CD14-positive monocyte (primary cell): ENCODE results near the gene ORC3. TPM values are rescaled to one million over a fixed set of nuclear protein-coding genes. Genes with fewer than 3 reads are reported as not detected.

Source experiments
- DNase-seq, 3 donors: peaks; one replicate each; pipeline ENCODE4 v3.0.0-alpha.2; 2011 to 2022
- H2AFZ ChIP-seq: 2 replicates; pipeline ENCODE4 v1.6.0; 2012; ENCODE audit warnings: mild to moderate bottlenecking, low read depth, low read length, inconsistent platforms; ENCODE audit not compliant: insufficient read depth, poor library complexity, severe bottlenecking
- H3K27ac ChIP-seq, 2 donors: 1 replicate in 1 of 2; 2 replicates in 1 of 2; pipeline ENCODE4 v1.5.1; 2012 to 2013; ENCODE audit warnings: low read length in 2 of 2, control low read depth in 1 of 2, inconsistent platforms in 1 of 2, low read depth in 1 of 2, mild to moderate bottlenecking in 1 of 2
- H3K27me3 ChIP-seq, 2 donors: one replicate each; pipeline versions ENCODE4 v1.6.0 to v1.6.1; 2011 to 2013; ENCODE audit warnings: low read length in 2 of 2; ENCODE audit not compliant: control insufficient read depth in 2 of 2, insufficient read depth in 2 of 2
- H3K36me3 ChIP-seq, 2 donors: replicated peaks in 1 of 2; 1 replicate in 1 of 2; 2 replicates in 1 of 2; pipeline versions ENCODE4 v1.5.1 to v1.6.1; 2012 to 2013; ENCODE audit warnings: low read length in 2 of 2, control low read depth in 1 of 2, inconsistent platforms in 1 of 2, mild to moderate bottlenecking in 1 of 2; ENCODE audit not compliant: insufficient read depth in 2 of 2, control insufficient read depth in 1 of 2
- H3K4me1 ChIP-seq, 2 donors: 1 replicate in 1 of 2; 2 replicates in 1 of 2; pipeline versions ENCODE4 v1.5.1 to v1.6.1; 2012 to 2013; ENCODE audit warnings: low read length in 2 of 2, control low read depth in 1 of 2, inconsistent platforms in 1 of 2, mild to moderate bottlenecking in 1 of 2, moderate library complexity in 1 of 2; ENCODE audit not compliant: insufficient read depth in 2 of 2, control insufficient read depth in 1 of 2
- H3K4me2 ChIP-seq: replicated peaks from 2 replicates; pipeline ENCODE3; 2012; ENCODE audit warnings: low read length, moderate library complexity, mild to moderate bottlenecking; ENCODE audit not compliant: poor library complexity, severe bottlenecking; ENCODE audit errors: extremely low read depth
- H3K4me3 ChIP-seq, 3 experiments: fragments of 200-600 bp in 1 of 3; sonication (generic) in 1 of 3; replicated peaks in 1 of 3; 1 replicate in 2 of 3; 2 replicates in 1 of 3; pipeline ENCODE4 v1.5.1; 2011 to 2013; ENCODE audit warnings: low read length in 3 of 3, mild to moderate bottlenecking in 3 of 3, control low read depth in 2 of 3, low read depth in 2 of 3, inconsistent platforms in 1 of 3, moderate library complexity in 1 of 3
- H3K79me2 ChIP-seq: 2 replicates; pipeline ENCODE4 v1.6.0; 2012; ENCODE audit warnings: mild to moderate bottlenecking, control low read depth, inconsistent platforms, low read length, moderate library complexity; ENCODE audit not compliant: insufficient read depth
- H3K9ac ChIP-seq: 2 replicates; pipeline ENCODE4 v1.6.0; 2017; ENCODE audit warnings: low read length, mild to moderate bottlenecking; ENCODE audit not compliant: insufficient read depth, poor library complexity, severe bottlenecking
- H3K9me3 ChIP-seq, 2 donors: replicated peaks in 1 of 2; 1 replicate in 1 of 2; 2 replicates in 1 of 2; pipeline versions ENCODE4 v1.5.1 to v1.6.1; 2012 to 2013; ENCODE audit warnings: low read length in 2 of 2, control low read depth in 1 of 2; ENCODE audit not compliant: control insufficient read depth in 1 of 2, insufficient read depth in 1 of 2
- H4K20me1 ChIP-seq: 2 replicates; pipeline ENCODE4 v1.6.0; 2012; ENCODE audit warnings: mild to moderate bottlenecking, low read length, control low read depth, moderate library complexity; ENCODE audit not compliant: insufficient read depth
- H3K27ac Mint-ChIP-seq, 7 donors: one replicate each; pipeline ENCODE4 v1.8.0; 2020; ENCODE audit warnings: mild to moderate bottlenecking in 7 of 7, mixed read lengths in 7 of 7, moderate library complexity in 6 of 7, inconsistent platforms in 2 of 7
- H3K27me3 Mint-ChIP-seq, 3 donors: one replicate each; pipeline ENCODE4 v1.8.0; 2021 to 2022; ENCODE audit warnings: low read depth in 3 of 3, mild to moderate bottlenecking in 3 of 3, mixed read lengths in 3 of 3, moderate library complexity in 3 of 3, inconsistent platforms in 1 of 3
- H3K36me3 Mint-ChIP-seq, 2 donors: one replicate each; pipeline ENCODE4 v1.8.0; 2020; ENCODE audit warnings: mixed read lengths in 2 of 2, inconsistent platforms in 1 of 2, mild to moderate bottlenecking in 1 of 2
- H3K4me1 Mint-ChIP-seq: one replicate; pipeline ENCODE4 v1.8.0; 2020; ENCODE audit warnings: mild to moderate bottlenecking, mixed read lengths
- H3K4me3 Mint-ChIP-seq, 2 donors: one replicate each; pipeline ENCODE4 v1.8.0; 2020; ENCODE audit warnings: mild to moderate bottlenecking in 2 of 2, mixed read lengths in 2 of 2, moderate library complexity in 1 of 2
- H3K9me3 Mint-ChIP-seq, 7 donors: one replicate each; pipeline ENCODE4 v1.8.0; 2020 to 2022; ENCODE audit warnings: mixed read lengths in 7 of 7, mild to moderate bottlenecking in 6 of 7, moderate library complexity in 6 of 7, inconsistent platforms in 2 of 7
- CTCF ChIP-seq: fragments of 200-600 bp; IDR thresholded peaks from one replicate; pipeline ENCODE4 v1.8.0; 2022; ENCODE audit warnings: antibody characterized with exemption, mild to moderate bottlenecking
- WGBS: methylation state at CpG from one replicate; pipeline ENCODE4 v1.1.5; 2013; ENCODE audit warnings: missing lambda C conversion rate; ENCODE audit not compliant: insufficient coverage; 5-methylcytosine and 5-hydroxymethylcytosine counted together
- intact Hi-C, 2 donors: fragments of 100-400 bp; cut with micrococcal nuclease; formaldehyde crosslinking; loops; one replicate each; pipeline versions ENCODE4 v1.15.0 to v1.15.1; 2023
- polyA plus RNA-seq, 3 donors: library from polyadenylated mRNA; depleted of rRNA in 1 of 3; unstranded in 2 of 3; stranded (reverse) in 1 of 3; fragments of 300-500 nt in 2 of 3; fragments of >200 nt in 1 of 3; fragmentation: Illumina TruSeq in 2 of 3; gene quantifications; 1 replicate in 2 of 3; 2 replicates in 1 of 3; pipeline ENCODE4 v1.2.3, GENCODE V29; 2012 to 2021

The ORC3 gene
- polyA plus RNA-seq, 3 donors, result 9.1 to 20.7 (median 16.2) TPM

GRCh38 chr6:87672641-87673040 is 82.7 kb downstream of the ORC3 start:
- peaks cover 84% of the 10 kb centered on the region for H4K20me1 ChIP-seq
- Mint-ChIP-seq H3K9me3 (no peaks in the 10 kb centered on the region), H3K4me1 (peaks cover 25% of the 10 kb centered on the region), H3K4me3 (no peak overlapping the region), H3K27ac (no peak overlapping the region), H3K36me3 (peaks cover 45 to 75% of the 10 kb centered on the region in 2 donors), H3K27me3 (peaks cover 1 to 2% (median 2%) of the 10 kb centered on the region in 3 donors)
- H3K79me2 ChIP-seq, result peaks cover 16% of the 10 kb centered on the region
- H2AFZ ChIP-seq, result no peak overlapping the region
- H3K27ac ChIP-seq, result peak overlapping the region in 1 of 2 donors; percentile 5
- no peaks in the 10 kb centered on the region for H3K9me3 ChIP-seq
- intact Hi-C loops, result loop anchor here in 1 of 2 donors (10.0 kb wide), 1 partner anchor 88 kb away; the partner anchor contains the start of gene RARS2
- no peak for DNase-seq
- H3K4me3 ChIP-seq, result no peak overlapping the region
- H3K27me3 ChIP-seq, result no peaks in the 10 kb centered on the region
- H3K4me2 ChIP-seq, result no peak overlapping the region
- no peak for TF ChIP-seq CTCF
- peaks cover 15 to 26% of the 10 kb centered on the region in 2 donors for H3K4me1 ChIP-seq
- peaks cover 34 to 90% of the 10 kb centered on the region in 2 donors for H3K36me3 ChIP-seq
- no peak overlapping the region for H3K9ac ChIP-seq
- 100% methylated on average over 1 of the region's 2 CpGs for whole genome bisulfite sequencing

- Histone ChIP-seq H4K20me1 (peaks cover 90% of the 10 kb centered on the region), H2AFZ (no peak overlapping the region), H3K4me3 (no peak overlapping the region), H3K36me3 (peaks cover 39 to 90% of the 10 kb centered on the region in 2 donors), H3K4me1 (peaks cover 15 to 26% of the 10 kb centered on the region in 2 donors), H3K79me2 (peaks cover 22% of the 10 kb centered on the region), H3K9ac (no peak overlapping the region), H3K27me3 (no peaks in the 10 kb centered on the region), H3K27ac (no peak overlapping the region), H3K4me2 (no peak overlapping the region), H3K9me3 (no peaks in the 10 kb centered on the region)
- Mint-ChIP-seq H3K4me3 (no peak overlapping the region), H3K27ac (peak overlapping the region in 4 of 7 donors; percentile 42 to 63 (median 56)), H3K4me1 (peaks cover 25% of the 10 kb centered on the region), H3K27me3 (peaks cover 1 to 2% (median 2%) of the 10 kb centered on the region in 3 donors), H3K9me3 (no peaks in the 10 kb centered on the region), H3K36me3 (peaks cover 49 to 76% of the 10 kb centered on the region in 2 donors)
- intact Hi-C loops, result loop anchor here in 1 of 2 donors (10.0 kb wide), 1 partner anchor 88 kb away; the partner anchor contains the start of gene RARS2
- TF ChIP-seq CTCF, result no peak
- DNase-seq, result no peak
- 97% methylated on average over 3 of the region's 5 CpGs for WGBS
Measured at GRCh38 chr6:87673237-87673636, 83.3 kb downstream of the ORC3 start.
